ENCODE results near the gene FHOD1.

Gene FHOD1

GRCh38 chr16:67257486-67258160 is 10.3 kb upstream of the FHOD1 start:
- H3K4me3 ChIP-seq (ENCODE audit: low read depth, low read length), result no peak overlapping the region
- no peak for TF ChIP-seq CTCF (IDR thresholded peaks at IDR 0.05; ENCODE audit: borderline replicate concordance, insufficient read depth, low read depth, low read length)

- TF ChIP-seq CTCF (IDR thresholded peaks at IDR 0.05; ENCODE audit: borderline replicate concordance, insufficient read depth, low read depth, low read length), result no peak
Measured at GRCh38 chr16:67256701-67257230, 9.5 kb upstream of the FHOD1 start.

GRCh38 chr16:67255553-67256221 is 8.4 kb upstream of the FHOD1 start:
- H3K4me3 ChIP-seq (ENCODE audit: low read depth, low read length), result no peak overlapping the region
- TF ChIP-seq CTCF (IDR thresholded peaks at IDR 0.05; ENCODE audit: borderline replicate concordance, insufficient read depth, low read depth, low read length), result no peak

More at GRCh38 chr16:67256701-67257230, 9.5 kb upstream of the FHOD1 start:
- H3K4me3 ChIP-seq (ENCODE audit: low read depth, low read length), result no peak overlapping the region

- TF ChIP-seq CTCF (IDR thresholded peaks at IDR 0.05; ENCODE audit: borderline replicate concordance, insufficient read depth, low read depth, low read length), result no peak
- no peak overlapping the region for H3K4me3 ChIP-seq (ENCODE audit: low read depth, low read length)
Measured at GRCh38 chr16:67254801-67255552, 7.7 kb upstream of the FHOD1 start.

GRCh38 chr16:67252609-67253497 is 5.6 kb upstream of the FHOD1 start:
- TF ChIP-seq CTCF (IDR thresholded peaks at IDR 0.05; ENCODE audit: borderline replicate concordance, insufficient read depth, low read depth, low read length), result no peak
- no peak overlapping the region for H3K4me3 ChIP-seq (ENCODE audit: low read depth, low read length)

GRCh38 chr16:67250045-67250327 is 2.7 kb upstream of the FHOD1 start:
- no peak overlapping the region for H3K4me3 ChIP-seq (ENCODE audit: low read depth, low read length)

More at GRCh38 chr16:67250045-67250327, 2.7 kb upstream of the FHOD1 start:
- TF ChIP-seq CTCF (IDR thresholded peaks at IDR 0.05; ENCODE audit: borderline replicate concordance, insufficient read depth, low read depth, low read length), result no peak

Data from GM12875 (cell line).